Right lobe of liver (tissue), 6 donors: ENCODE data around the gene SZRD1. TPM values are rescaled to one million over a fixed set of nuclear protein-coding genes. Genes with fewer than 3 reads are reported as not detected.

Experiments
- ATAC-seq, 4 donors: fragments of 200-7000 bp; cut with Tn5 transposase; one replicate each; pipeline ENCODE4 v1.9.1; 2020; ENCODE audit warnings: mild to moderate bottlenecking in 4 of 4, moderate library complexity in 4 of 4
- DNase-seq, 3 donors: peaks; one replicate each; pipeline ENCODE4 v3.0.0-alpha.2; 2020
- H3K27ac ChIP-seq, 3 donors: fragments of 200-600 bp; one replicate each; pipeline ENCODE4 v1.8.0; 2022
- H3K27me3 ChIP-seq, 2 donors: fragments of 200-600 bp; one replicate each; pipeline ENCODE4 v1.8.0; 2022
- H3K36me3 ChIP-seq, 4 donors: fragments of 200-600 bp; sonication (generic) in 1 of 4; one replicate each; pipeline versions ENCODE4 v1.5.1 to v1.8.0; 2017 to 2022; ENCODE audit warnings: control low read depth in 1 of 4
- H3K4me1 ChIP-seq, 4 donors: fragments of 200-600 bp; sonication (generic) in 1 of 4; one replicate each; pipeline versions ENCODE4 v1.5.1 to v1.8.0; 2017 to 2022; ENCODE audit warnings: control low read depth in 1 of 4
- H3K4me3 ChIP-seq, 3 donors: fragments of 200-600 bp; one replicate each; pipeline ENCODE4 v1.8.0; 2022
- H3K9me3 ChIP-seq, 4 donors: fragments of 200-600 bp; sonication (generic) in 1 of 4; one replicate each; pipeline versions ENCODE4 v1.5.1 to v1.8.0; 2017 to 2022; ENCODE audit warnings: control low read depth in 1 of 4
- POLR2A ChIP-seq: fragments of 450-650 bp; IDR thresholded peaks from one replicate; pipeline ENCODE4 v1.6.1; 2017; ENCODE audit warnings: antibody characterized with exemption, mild to moderate bottlenecking
- WGBS: methylation state at CpG from one replicate; pipeline ENCODE4 v1.1.6; 2018; ENCODE audit warnings: low coverage, low lambda C conversion rate; ENCODE audit not compliant: insufficient coverage; ENCODE audit errors: missing lambda C conversion rate; 5-methylcytosine and 5-hydroxymethylcytosine counted together
- intact Hi-C, 2 donors: fragments of 100-400 bp; cut with DNase I; formaldehyde crosslinking; loops; one replicate each; pipeline versions ENCODE4 v1.11.2 to v1.14.1; 2022
- total RNA-seq, 6 experiments: library from RNA; depleted of rRNA in 2 of 6; stranded (reverse); fragments of >200 nt in 2 of 6; fragmentation: NEBNext Ultra II Directional in 3 of 6; extraction: Animal tissue kit (Norgen Biotek cat#: 25700) in 3 of 6; gene quantifications; one replicate each; pipeline versions ENCODE4 v1.1.0 to v1.2.4, GENCODE V29; 2016 to 2023
- TF ChIP-seq, protein P1 (sequence below), 4 donors: fragments of 200-600 bp in 3 of 4; fragments of 450-650 bp in 1 of 4; IDR thresholded peaks; one replicate each; pipeline versions ENCODE4 v1.5.1 to v1.8.0; 2016 to 2022; ENCODE audit warnings: antibody characterized with exemption in 4 of 4, mild to moderate bottlenecking in 2 of 4
- donor health status: DM: no; HTN: yes; CAD: no.
- donor health status: DM: no; HTN: no; CAD: no.
- donor health status: DM: no; HTN: no; CAD: no.
- donor health status: DM: no; HTN: yes; CAD: no.
- donor health status: DM: no; HTN: yes; CAD: no.

Gene SZRD1
- total RNA-seq, 6 experiments from 2014 or later = 41.4 to 57.8 (median 47.5) TPM

GRCh38 chr1:16442941-16443340 is 75.9 kb downstream of the SZRD1 start:
- Histone ChIP-seq H3K36me3 (peaks cover 0 to 23% (median 4%) of the 10 kb centered on the region in 4 donors), H3K27me3 (no peaks in the 10 kb centered on the region), H3K27ac (peak overlapping the region in 2 of 3 donors; percentile 23 to 40), H3K9me3 (no peaks in the 10 kb centered on the region), H3K4me3 (no peak overlapping the region), H3K4me1 (no peaks in the 10 kb centered on the region)
- 51% methylated on average over 2 of the region's 2 CpGs for WGBS
- intact Hi-C loops = no loop called here
- TF ChIP-seq POLR2A = no peak
- TF ChIP-seq, protein P1, sequence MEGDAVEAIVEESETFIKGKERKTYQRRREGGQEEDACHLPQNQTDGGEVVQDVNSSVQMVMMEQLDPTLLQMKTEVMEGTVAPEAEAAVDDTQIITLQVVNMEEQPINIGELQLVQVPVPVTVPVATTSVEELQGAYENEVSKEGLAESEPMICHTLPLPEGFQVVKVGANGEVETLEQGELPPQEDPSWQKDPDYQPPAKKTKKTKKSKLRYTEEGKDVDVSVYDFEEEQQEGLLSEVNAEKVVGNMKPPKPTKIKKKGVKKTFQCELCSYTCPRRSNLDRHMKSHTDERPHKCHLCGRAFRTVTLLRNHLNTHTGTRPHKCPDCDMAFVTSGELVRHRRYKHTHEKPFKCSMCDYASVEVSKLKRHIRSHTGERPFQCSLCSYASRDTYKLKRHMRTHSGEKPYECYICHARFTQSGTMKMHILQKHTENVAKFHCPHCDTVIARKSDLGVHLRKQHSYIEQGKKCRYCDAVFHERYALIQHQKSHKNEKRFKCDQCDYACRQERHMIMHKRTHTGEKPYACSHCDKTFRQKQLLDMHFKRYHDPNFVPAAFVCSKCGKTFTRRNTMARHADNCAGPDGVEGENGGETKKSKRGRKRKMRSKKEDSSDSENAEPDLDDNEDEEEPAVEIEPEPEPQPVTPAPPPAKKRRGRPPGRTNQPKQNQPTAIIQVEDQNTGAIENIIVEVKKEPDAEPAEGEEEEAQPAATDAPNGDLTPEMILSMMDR (IDR thresholded peaks at IDR 0.05) = no peak
- DNase-seq (no peak), ATAC-seq (no peak)

- H3K36me3 ChIP-seq = peaks cover 0 to 35% (median 10%) of the 10 kb centered on the region in 4 donors
- H3K27me3 ChIP-seq = no peaks in the 10 kb centered on the region
- peak; percentile 6 to 36 (median 28) for ATAC-seq
- H3K9me3 ChIP-seq = no peaks in the 10 kb centered on the region
- intact Hi-C loops = no loop called here
- H3K4me3 ChIP-seq = no peak overlapping the region
- no peaks in the 10 kb centered on the region for H3K4me1 ChIP-seq
- DNase-seq = no peak
- TF ChIP-seq, protein P1 (IDR thresholded peaks at IDR 0.05) = no peak
- TF ChIP-seq POLR2A = no peak
- WGBS = 63% methylated on average over 1 of the region's 14 CpGs
- H3K27ac ChIP-seq = peak overlapping the region in 2 of 3 donors; percentile 4 to 57
Observed at GRCh38 chr1:16443975-16444770, 77.1 kb downstream of the SZRD1 start.

DNA sequence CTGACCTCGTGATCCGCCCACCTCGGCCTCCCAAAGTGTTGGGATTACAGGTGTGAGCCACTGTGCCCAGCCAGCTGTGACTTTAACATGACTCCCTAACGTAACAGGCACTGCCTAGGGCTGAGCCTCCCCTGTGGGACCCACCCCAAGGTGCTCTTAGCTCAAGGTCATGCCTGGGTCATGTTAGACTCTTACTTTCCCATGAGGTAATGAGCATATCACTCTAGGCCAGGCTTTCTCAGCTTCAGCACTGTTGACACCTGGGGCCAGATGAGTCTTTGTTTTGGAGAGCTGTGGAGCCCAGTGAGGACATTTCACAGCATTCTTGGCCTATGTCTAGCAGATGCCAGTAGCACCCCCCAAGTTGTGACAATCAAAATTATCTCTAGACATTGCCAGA is 78.0 kb downstream of the SZRD1 start:
- H3K27me3 ChIP-seq = no peaks in the 10 kb centered on the region
- H3K27ac ChIP-seq = no peak overlapping the region
- no peak overlapping the region for H3K4me3 ChIP-seq
- no peak for DNase-seq
- ATAC-seq = no peak
- intact Hi-C loops = no loop called here
- no peak for TF ChIP-seq POLR2A
- TF ChIP-seq, protein P1 (IDR thresholded peaks at IDR 0.05) = no peak
- H3K36me3 ChIP-seq = peaks cover 0 to 44% (median 13%) of the 10 kb centered on the region in 4 donors
- WGBS = 89% methylated on average over 1 of the region's 4 CpGs
- no peaks in the 10 kb centered on the region for H3K9me3 ChIP-seq
- H3K4me1 ChIP-seq = no peaks in the 10 kb centered on the region

DNA sequence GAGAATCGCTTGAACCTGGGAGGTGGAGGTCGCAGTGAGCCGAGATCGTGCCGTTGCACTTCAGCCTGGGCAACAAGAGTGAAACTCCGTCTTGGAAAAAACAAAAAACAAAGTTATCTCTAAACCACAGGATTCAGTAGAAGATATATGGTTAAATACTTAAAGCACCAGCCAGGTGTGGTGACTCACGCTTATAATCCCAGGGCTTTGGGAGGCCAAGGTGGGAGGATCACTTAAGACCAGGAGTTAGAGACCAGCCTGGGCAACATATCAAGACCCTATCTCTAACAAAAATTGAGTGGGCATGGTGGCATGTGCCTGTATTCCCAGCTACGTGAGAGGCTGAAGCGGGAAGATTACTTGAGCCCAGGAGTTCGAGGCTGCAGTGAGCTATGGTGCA is 79.1 kb downstream of the SZRD1 start:
- no peaks in the 10 kb centered on the region for H3K4me1 ChIP-seq
- TF ChIP-seq, protein P1 (IDR thresholded peaks at IDR 0.05) = no peak
- no peak for TF ChIP-seq POLR2A
- WGBS = 94% methylated on average over 8 of the region's 10 CpGs
- no peak for ATAC-seq
- H3K9me3 ChIP-seq = no peaks in the 10 kb centered on the region
- H3K4me3 ChIP-seq = no peak overlapping the region
- no peak overlapping the region for H3K27ac ChIP-seq
- intact Hi-C loops = no loop called here
- H3K36me3 ChIP-seq = peaks cover 0 to 47% (median 16%) of the 10 kb centered on the region in 4 donors
- DNase-seq = no peak
- no peaks in the 10 kb centered on the region for H3K27me3 ChIP-seq
